Raji (cell line): Measurements from ENCODE around the gene ARL8B.

Source experiments
- POLR2A ChIP-seq: IDR thresholded peaks from 2 replicates; pipeline ENCODE4 v1.6.1; 2011; ENCODE audit warnings: low read depth, low read length, control low read depth; ENCODE audit not compliant: insufficient read depth

ARL8B gene

DNA sequence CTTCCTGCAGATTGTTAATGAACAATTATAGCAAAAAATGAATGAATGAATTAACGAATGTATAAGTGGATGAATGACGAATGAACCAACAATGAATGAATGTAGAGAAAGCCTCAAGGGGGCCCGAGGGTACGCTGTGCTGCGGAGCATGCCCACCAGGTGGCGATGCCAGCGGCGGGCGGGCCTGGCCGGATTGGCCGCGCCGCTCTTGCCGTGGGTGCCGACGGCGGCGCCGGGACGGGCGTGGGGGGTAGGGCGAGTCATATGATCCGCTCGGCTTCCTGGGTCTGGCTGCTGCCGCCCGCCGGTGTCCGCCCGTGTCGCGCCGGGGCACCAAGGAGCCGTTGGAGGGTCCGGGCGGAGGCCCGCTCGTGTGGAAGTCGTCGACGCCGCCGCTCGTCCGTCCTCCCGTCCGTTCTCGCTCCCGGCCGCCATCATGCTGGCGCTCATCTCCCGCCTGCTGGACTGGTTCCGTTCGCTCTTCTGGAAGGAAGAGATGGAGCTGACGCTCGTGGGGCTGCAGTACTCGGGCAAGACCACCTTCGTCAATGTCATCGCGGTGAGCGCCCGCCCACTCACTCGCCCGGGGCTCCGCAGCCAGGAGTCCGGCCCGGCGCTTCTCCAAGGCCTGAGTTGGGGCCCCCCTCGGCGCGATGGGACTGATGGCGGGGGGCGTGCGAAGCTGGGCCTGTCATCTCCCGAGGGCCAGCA, at the start of gene ARL8B:
ARL8B (plus strand) TSS at position 263 of the 711 bp plus-strand sequence; CDS start at position 437, 174 bp downstream.
- peak; percentile 77 for TF ChIP-seq POLR2A

DNA sequence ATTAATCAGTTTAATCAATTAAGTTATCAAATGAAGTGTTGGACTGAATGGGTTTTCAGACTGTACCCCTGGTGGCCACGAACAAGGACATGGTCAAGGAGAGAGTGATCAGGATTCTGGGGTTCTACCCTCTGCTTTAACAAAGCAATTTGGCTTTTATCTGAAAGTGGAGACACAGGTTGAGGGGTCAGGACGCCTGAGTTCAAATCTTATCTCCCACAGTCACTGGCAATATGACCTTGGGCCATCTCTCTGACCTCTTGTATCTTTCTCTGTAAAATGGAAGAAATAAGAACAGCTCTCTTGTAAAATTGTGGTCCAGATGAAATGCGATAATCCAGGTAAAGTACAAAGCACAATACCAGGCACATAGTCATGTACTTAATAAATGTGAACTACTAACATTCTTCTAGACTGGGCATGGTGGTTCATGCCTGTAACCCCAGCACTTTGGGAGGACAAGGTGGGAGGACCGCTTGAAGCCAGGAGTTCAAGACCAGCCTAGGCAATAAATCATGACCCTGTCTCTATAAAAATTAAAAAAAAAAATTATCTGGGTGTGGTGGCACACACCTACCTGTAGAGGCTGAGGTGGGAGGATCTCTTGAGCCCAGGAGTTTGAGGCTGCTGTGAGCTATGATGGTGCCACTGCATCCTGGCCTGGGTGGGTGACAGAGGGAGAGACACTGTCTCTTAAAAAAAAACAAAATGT, 48.6 kb upstream of the ARL8B start:
- TF ChIP-seq POLR2A, result no peak

DNA sequence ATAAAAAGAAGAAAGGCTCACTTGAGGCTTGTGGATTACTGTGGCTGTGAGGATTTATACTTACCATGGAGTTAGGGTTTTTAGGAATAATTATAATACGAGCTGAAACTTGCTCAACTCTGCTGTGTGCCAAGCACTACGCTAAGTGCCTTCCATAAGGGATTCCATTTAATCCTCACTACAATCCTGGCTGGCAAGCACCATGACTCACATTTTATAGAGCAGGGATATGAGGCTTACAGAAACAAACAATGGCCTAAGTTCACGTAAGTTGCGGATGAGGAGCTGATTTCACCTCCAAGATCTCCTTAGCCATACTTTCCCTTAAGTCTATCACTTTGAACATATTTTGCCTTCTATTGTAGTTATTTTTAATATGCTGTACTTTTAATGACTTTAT, 43.9 kb upstream of the ARL8B start:
- no peak for TF ChIP-seq POLR2A

DNA sequence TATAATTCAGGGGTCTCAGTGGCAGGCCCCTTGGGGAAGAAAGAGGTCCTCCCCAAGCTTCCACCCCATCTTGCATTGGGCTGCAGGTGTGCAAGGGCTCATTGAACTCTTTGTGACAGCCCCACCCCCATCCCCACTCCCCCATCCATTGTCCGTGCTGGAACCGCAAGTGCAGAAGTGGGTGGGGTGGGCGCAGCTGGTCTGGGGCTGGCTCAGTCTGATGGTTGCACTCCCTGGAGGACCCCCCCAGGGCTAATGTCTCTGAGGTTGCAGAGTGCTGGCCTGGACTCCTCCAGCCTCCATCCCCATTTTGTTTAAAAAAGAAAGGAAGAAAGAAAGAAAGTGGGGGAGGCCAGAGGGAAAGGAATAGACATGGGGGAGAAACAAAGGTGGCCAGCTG, 42.3 kb upstream of the ARL8B start:
- no peak for TF ChIP-seq POLR2A

DNA sequence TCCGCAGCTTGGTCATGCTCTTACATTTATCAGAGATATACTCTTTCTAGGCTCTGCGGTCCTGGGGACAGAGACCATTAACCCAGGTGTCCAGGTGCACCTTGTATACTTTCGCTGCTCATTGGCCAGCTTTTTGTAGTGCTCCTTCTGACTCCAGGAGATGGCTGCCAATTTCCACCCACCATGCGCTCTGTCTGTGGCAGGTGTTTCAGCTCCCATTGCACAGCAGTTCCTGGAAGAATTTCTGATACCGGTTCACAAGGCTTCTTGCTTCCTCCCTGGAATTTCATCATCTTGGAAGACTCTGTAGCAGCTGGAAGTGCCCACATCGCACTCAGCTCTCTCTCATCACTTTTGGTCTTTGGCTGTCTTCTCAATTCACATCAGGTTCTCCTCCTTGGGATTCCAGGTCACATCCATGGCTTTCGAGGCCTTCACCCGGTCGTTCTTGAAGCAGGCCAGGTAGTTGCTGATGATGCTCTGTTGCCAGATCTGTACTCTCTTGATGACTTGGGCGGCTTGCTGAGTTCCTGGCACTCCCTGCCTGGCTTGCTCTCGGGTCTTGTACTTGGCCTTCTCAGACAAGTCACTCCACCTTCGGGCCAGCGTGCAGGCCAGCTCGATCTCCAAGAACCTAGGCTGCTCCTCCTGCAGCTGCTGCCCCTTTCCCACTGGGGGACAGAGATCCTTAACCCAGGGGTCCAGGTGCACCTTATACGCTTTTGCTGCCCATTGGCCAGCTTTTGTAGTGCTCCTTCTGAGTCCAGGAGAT, 41.1 kb upstream of the ARL8B start:
- no peak for TF ChIP-seq POLR2A

DNA sequence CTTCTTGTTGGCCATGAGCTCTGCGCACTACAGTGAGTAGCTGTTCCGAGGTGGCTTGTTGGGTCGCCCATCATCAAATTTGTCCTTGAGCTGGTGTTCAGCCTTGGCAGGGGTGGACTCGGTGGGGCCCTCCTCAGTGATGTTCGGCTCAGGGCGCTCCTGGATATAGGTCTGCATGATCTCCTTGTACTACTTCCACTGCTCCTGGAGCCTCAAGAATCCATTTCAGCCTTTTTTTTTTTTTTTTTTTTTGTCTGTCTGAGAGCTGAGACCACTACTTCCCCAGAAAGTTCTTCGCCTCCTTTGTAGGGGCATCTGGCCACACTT, 39.3 kb upstream of the ARL8B start:
- TF ChIP-seq POLR2A, result no peak

DNA sequence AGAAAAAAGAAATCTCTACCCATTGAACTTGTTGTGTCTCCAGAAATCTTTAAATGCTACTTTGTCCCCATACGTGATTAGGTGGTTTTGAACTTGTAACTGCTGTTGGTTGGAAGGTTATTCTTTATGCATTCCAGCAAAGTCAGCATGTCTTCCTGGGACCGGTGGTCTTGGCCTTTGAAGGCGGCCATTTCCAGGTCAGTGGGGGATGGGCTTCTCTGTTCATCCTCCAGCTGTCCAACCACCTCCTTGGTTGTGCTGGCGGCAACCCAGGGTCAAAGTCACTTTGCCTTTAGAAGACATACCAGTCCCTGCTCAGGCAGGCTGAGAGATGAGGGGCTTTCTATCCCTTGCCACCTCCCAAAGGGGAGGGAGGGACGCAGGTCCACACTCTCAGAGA, 37.9 kb upstream of the ARL8B start:
- no peak for TF ChIP-seq POLR2A

DNA sequence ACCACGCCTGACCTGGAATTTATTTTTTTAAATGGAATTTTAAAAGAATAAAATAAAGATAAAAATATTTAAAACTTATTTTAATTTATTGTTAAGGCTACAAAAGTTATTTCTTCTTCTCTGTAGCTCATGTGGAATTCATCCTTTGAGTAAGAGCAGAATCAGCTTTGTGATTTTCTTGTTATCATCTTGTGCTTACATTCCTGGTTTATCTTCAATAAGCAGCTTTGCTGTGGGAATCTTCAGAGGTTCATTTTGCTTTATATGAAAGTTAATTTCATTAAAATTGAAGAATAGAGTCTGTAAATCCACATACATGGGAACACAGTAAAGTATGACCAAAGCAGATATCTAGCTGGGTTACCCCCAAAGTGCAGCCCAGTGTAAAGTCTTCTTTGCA, 35.4 kb upstream of the ARL8B start:
- TF ChIP-seq POLR2A, result no peak

DNA sequence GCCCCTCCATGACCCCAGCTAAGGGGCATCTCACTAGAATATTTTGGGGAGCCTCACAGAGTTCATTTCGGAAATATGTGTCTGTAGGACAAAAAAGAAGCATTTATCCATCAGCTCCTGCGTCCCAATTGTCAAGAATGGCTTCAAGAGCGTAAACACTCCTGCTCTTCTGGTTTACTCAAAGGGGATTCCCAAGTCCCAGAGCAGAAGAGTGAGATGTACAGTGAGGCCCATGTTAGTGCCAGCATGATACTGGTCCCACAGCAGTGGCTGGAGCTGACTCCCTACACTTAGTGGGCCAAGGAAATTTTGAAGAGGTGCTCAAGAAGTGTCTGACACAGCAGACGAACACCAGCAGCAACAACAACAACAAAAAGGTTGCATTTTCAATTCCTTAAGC, 34.9 kb upstream of the ARL8B start:
- TF ChIP-seq POLR2A, result no peak

DNA sequence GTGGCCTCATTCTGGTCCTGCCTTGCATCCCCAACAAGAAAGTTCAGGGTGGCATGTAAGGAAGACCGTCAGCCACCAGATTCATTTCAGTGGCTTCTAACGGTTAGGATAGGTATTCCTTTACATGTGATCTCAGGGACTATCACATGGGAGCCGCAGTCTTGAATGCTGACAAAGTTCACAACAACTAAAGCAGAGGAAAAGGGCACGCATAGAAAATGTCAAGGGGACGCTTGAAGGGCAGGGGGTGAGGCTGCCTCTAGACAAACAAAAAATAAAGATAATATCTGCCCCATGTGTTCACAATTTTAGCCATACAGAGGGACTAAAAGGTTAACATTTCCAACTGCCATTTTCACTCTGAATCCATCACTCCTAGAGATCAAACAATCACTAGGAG, 31.9 kb upstream of the ARL8B start:
- TF ChIP-seq POLR2A, result no peak

DNA sequence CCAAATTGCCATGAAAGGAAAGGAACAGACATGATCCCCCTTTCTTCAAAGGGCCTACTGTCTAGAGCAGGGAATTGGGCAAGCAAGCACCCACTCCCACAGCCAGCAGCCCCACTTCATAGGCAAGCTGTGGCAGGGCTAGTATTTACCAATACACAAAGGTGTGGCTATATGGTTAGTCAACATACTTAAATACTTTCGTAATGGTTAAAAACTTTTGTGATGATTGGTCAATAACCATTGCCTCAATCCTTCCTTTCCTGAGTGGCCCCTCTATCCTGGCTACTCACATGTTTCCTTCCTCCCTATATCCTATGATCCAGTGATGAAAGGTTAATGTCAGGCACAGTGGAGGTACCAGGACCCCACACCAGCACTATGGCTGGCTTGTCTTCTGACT, 30.1 kb upstream of the ARL8B start:
- TF ChIP-seq POLR2A, result no peak

DNA sequence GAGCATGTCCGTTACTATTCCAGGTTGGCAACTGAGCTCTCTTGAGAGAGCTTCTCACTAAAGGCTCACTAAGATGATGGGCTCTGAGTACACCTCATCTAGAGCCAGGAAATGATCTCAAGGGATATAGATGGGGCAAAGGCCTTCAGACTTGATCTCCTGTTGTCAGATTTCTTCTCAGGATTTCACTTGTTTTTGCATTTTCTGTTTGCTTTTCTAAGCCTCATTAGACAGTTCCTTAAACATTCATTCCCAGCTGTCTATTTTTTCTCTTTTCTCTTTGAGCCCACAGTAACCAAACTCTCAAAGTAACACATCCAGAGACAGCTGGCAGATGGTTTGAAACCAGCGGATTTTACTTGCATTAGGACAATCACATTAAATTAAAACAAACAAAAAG, 28.4 kb upstream of the ARL8B start:
- no peak for TF ChIP-seq POLR2A

DNA sequence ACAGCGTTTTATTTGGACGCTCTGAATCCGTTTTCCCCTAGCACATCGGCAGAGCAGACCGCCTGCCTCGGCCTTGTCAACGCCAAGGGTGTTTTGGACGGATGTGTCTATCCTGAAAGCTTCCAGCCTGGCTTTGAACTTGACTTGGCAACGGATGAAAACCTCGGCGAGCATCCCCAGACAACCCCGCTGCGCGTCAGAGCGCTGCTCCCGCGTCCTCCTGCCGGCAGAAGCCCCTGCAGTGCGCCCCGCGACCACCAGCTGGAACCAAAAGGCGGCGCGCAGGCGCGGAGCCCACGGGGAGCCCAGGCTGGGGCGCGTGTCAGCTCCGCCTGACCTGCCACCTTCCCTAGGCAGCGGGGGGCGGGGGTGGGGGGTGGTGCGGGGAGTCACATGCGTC, 26.2 kb upstream of the ARL8B start:
- TF ChIP-seq POLR2A, result no peak

DNA sequence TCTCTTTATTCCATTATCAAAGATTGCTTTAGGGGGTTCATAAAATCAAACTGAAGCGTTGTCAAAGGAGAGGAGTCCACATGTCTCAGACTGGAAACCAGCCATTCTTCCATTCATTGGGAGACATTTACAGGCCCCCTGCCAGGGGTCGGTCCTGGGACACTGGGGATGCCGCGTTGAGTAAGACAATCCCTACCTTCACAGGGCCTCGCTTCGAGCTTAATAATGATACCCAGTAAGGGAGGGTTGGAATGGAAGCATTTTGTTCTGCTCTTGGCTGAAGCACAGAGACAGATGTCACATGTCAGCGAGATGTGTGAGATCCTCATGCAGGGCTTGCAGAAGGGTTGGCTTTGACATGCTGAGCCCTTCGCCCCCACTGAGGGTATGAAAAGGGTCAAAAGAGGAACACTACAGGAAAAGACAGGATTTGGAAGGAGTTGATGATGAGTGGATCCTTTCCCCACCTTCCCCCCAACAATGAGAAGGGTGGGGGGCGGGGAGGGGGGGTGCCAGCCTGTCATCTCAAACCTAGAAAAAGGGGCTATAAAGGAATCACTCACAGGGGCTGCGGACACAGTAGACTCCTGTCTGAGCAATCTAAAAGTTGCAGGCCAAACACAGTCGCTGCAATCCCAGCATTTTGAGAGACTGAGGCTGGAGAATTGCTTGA, 25.6 kb upstream of the ARL8B start:
- TF ChIP-seq POLR2A, result no peak

DNA sequence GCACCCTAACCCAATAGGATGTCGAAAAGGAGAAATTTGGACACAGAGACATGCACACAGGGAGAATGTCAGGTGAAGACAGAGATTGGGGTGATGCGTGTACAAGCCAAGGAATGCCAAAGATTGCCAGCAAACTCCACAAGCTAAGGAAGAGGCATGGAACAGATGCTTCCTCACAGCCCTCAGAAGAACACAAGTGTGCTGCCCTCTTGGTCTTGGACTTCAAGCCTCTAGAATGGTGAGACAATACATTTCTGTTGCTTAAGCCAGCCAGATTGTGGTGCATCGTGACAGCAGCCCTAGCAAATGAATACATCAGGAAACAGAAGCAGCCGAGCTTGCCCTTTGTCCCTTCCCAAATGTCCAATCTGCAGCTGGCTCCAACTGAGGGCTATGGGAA, 23.7 kb upstream of the ARL8B start:
- TF ChIP-seq POLR2A, result no peak
